Endothelial cell of umbilical vein (primary cell): ENCODE results near the gene TMEM217. TPM values are rescaled to one million over a fixed set of nuclear protein-coding genes. Genes with fewer than 3 reads are reported as not detected.

Source experiments
- BruUV-seq: library from RNA; stranded (reverse); fragments of 400-500 nt; replicated peaks from 2 replicates; lab custom pipeline; 2021; lab: Mats Ljungman, UMichigan
- CTCF ChIA-PET: fragments of 300-600, 350-600 bp; sonication (Branson Sonifier 250); formaldehyde crosslinking; loops from one replicate; lab custom pipeline; 2021; ENCODE audit warnings: antibody characterized with exemption, inconsistent platforms; lab: Charles Lee
- POLR2A ChIA-PET: fragments of 300-600, 350-600 bp; sonication (Branson Sonifier 250); formaldehyde crosslinking; loops from one replicate; lab custom pipeline; 2021; ENCODE audit warnings: antibody characterized with exemption, inconsistent platforms; lab: Charles Lee
- DNase-seq: peaks from one replicate; pipeline ENCODE4 v3.0.0-alpha.2; 2011; ENCODE audit warnings: low read depth, low spot score
- FAIRE-seq: peaks from 2 replicates; lab custom pipeline; 2011; peaks lifted over from hg19 to GRCh38; lab: Jason Lieb, UNC
- H2AFZ ChIP-seq: 2 replicates; pipeline ENCODE4 v1.6.0; 2012; ENCODE audit warnings: low read depth, low read length, control low read depth, inconsistent platforms
- H3K27ac ChIP-seq: 2 replicates; pipeline ENCODE4 v1.5.1; 2011; ENCODE audit warnings: low read depth, mild to moderate bottlenecking, control low read depth, low read length, moderate library complexity; ENCODE audit not compliant: insufficient read depth
- H3K27me3 ChIP-seq, 2 experiments: 2 replicates each; pipeline versions ENCODE4 v1.6.0 to v1.6.1; 2011; ENCODE audit warnings: low read length in 2 of 2, mixed read lengths in 1 of 2; ENCODE audit not compliant: control insufficient read depth in 2 of 2, insufficient read depth in 2 of 2
- H3K36me3 ChIP-seq, 2 experiments: 2 replicates in 1 of 2; 3 replicates in 1 of 2; pipeline ENCODE4 v1.5.1; 2011; ENCODE audit warnings: low read length in 2 of 2, mild to moderate bottlenecking in 1 of 2, moderate library complexity in 1 of 2; ENCODE audit not compliant: control insufficient read depth in 2 of 2, insufficient read depth in 2 of 2; ENCODE audit errors: extremely low read depth in 1 of 2
- H3K4me1 ChIP-seq: 3 replicates; pipeline ENCODE4 v1.5.1; 2011; ENCODE audit warnings: mild to moderate bottlenecking, low read length; ENCODE audit not compliant: control insufficient read depth, insufficient read depth; ENCODE audit errors: extremely low read depth
- H3K4me2 ChIP-seq: 2 replicates; pipeline ENCODE4 v1.6.1; 2011; ENCODE audit warnings: low read length, control low read depth, mixed read lengths; ENCODE audit not compliant: insufficient read depth
- H3K4me3 ChIP-seq, 3 experiments: fragments of 200-600 bp in 1 of 3; sonication (generic), shearing (Covaris generic) in 1 of 3; replicated peaks in 1 of 3; 2 replicates each; pipeline ENCODE4 v1.5.1; 2011 to 2016; ENCODE audit warnings: control low read depth in 3 of 3, low read length in 3 of 3, mild to moderate bottlenecking in 2 of 3, inconsistent platforms in 1 of 3, low read depth in 1 of 3, moderate library complexity in 1 of 3; ENCODE audit not compliant: insufficient read depth in 1 of 3
- H3K79me2 ChIP-seq: 2 replicates; pipeline ENCODE4 v1.6.0; 2012; ENCODE audit warnings: low read length, inconsistent platforms; ENCODE audit not compliant: control insufficient read depth, insufficient read depth
- H3K9ac ChIP-seq: replicated peaks from 2 replicates; pipeline ENCODE3; 2011; ENCODE audit warnings: low read length, control low read depth; ENCODE audit not compliant: insufficient read depth; ENCODE audit errors: extremely low read depth
- H3K9me1 ChIP-seq: replicated peaks from 3 replicates; pipeline ENCODE4 v1.6.0; 2011; ENCODE audit warnings: mild to moderate bottlenecking, low read length; ENCODE audit not compliant: control insufficient read depth, insufficient read depth; ENCODE audit errors: extremely low read depth
- H3K9me3 ChIP-seq: replicated peaks from 2 replicates; pipeline ENCODE4 v1.5.1; 2012; ENCODE audit warnings: low read length, inconsistent platforms; ENCODE audit not compliant: control insufficient read depth, insufficient read depth
- H4K20me1 ChIP-seq: replicated peaks from 2 replicates; pipeline ENCODE3; 2011; ENCODE audit warnings: mild to moderate bottlenecking, low read length; ENCODE audit not compliant: control insufficient read depth, insufficient read depth; ENCODE audit errors: extremely low read depth
- EZH2 ChIP-seq: IDR thresholded peaks from 2 replicates; pipeline ENCODE4 v1.6.1; 2012; ENCODE audit warnings: borderline replicate concordance, low read depth, mild to moderate bottlenecking, moderate library complexity, low read length, inconsistent platforms; ENCODE audit not compliant: severe bottlenecking
- FOS ChIP-seq: IDR thresholded peaks from 2 replicates; pipeline ENCODE4 v1.6.1; 2011; ENCODE audit warnings: mild to moderate bottlenecking, low read length, moderate library complexity, borderline replicate concordance; ENCODE audit not compliant: insufficient read depth
- GATA2 ChIP-seq: IDR thresholded peaks from 2 replicates; pipeline ENCODE4 v1.7.0; 2011; ENCODE audit warnings: low read depth, mild to moderate bottlenecking, moderate library complexity, mixed read lengths, low read length; ENCODE audit not compliant: insufficient read length, insufficient read depth
- JUN ChIP-seq: IDR thresholded peaks from 2 replicates; pipeline ENCODE4 v1.6.1; 2011; ENCODE audit warnings: borderline replicate concordance, low read depth; ENCODE audit not compliant: insufficient read length, insufficient read depth
- MYC ChIP-seq: IDR thresholded peaks from one replicate; pipeline ENCODE4 v1.6.1; 2011; ENCODE audit warnings: mild to moderate bottlenecking, low read depth, low read length
- POLR2A ChIP-seq: IDR thresholded peaks from 2 replicates; pipeline ENCODE4 v1.6.1; 2012; ENCODE audit warnings: low read depth, mild to moderate bottlenecking, control low read depth, low read length
- POLR2AphosphoS5 ChIP-seq: IDR thresholded peaks from 2 replicates; pipeline ENCODE4 v1.6.1; 2012; ENCODE audit warnings: low read depth, mild to moderate bottlenecking, control low read depth, low read length, moderate library complexity; ENCODE audit not compliant: insufficient read depth
- dilution Hi-C: fragments of 300-500 bp; cut with MboI; formaldehyde crosslinking; loops from one replicate; pipeline ENCODE4 v1.15.0; 2019; ENCODE audit warnings: low sequenced_read_pairs; ENCODE audit not compliant: extremely low pct_ligation_motif_present
- intact Hi-C: fragments of 100-400 bp; cut with micrococcal nuclease; formaldehyde crosslinking; loops from one replicate; pipeline ENCODE4 v1.10.0; 2022
- polyA plus RNA-seq, 4 experiments: library from polyadenylated mRNA; depleted of rRNA in 3 of 4; stranded (reverse) in 3 of 4; unstranded in 1 of 4; fragments of >200 nt; gene quantifications; 2 replicates each; pipeline versions ENCODE4 v1.2.1 to v1.2.3, GENCODE V29; 2011 to 2012; ENCODE audit warnings: missing spikeins in 1 of 4
- total RNA-seq: library from RNA; stranded (reverse); gene quantifications from 2 replicates; pipeline ENCODE4 v1.2.3, GENCODE V29; 2021
- TF ChIP-seq, protein P1 (sequence below), 2 donors: IDR thresholded peaks; 1 replicate in 1 of 2; 2 replicates in 1 of 2; pipeline ENCODE4 v1.5.1; 2011; ENCODE audit warnings: low read length in 2 of 2, mild to moderate bottlenecking in 2 of 2, moderate library complexity in 2 of 2, control low read depth in 1 of 2, inconsistent platforms in 1 of 2, low read depth in 1 of 2; ENCODE audit not compliant: insufficient read depth in 1 of 2; ENCODE audit errors: extremely low read depth in 1 of 2
- TF ChIP-seq, protein P2 (sequence below): IDR thresholded peaks from 2 replicates; pipeline ENCODE4 v1.6.1; 2011; ENCODE audit not compliant: insufficient read depth, insufficient read length

The TMEM217 gene
- total and polyA plus RNA-seq, 2 donors (not counting 3 experiments of a cell fraction or from before 2014, with no cell fraction given) = 6.8 to 15.8 TPM

DNA sequence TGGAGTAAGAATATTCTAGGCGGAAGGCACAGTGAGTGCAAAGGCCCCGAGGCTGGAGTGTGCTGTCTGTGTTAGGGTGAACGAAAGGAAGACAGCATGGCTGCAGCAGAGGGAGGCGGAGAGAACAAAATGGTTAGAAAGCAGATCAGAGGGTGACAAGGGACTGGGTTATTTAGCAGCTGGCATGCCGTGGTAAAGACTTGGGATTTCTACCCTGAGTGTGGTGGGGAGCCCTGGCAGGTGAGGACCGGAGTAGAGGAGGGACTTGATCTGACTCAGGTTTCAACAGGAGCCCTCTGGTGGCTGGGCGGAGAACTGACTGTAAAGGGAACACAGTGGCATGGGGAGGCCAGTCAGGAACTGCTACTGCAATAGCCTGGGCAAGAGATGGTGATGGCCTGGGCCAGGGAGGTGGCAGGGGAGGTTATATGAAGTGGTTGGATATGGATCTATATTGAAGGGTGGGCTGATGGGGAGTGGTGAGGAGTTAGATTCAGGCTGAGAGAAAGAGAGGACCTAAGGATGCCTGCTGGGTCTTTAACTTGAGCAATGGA is 50.0 kb downstream of the TMEM217 start:
- DNase-seq = peak; percentile 83
- peaks cover 20 to 25% of the 10 kb centered on the region in 2 experiments for H3K27me3 ChIP-seq
- H3K36me3 ChIP-seq = no peaks in the 10 kb centered on the region
- no peak overlapping the region for H3K27ac ChIP-seq
- dilution Hi-C loops (no loop called here), intact Hi-C loops (loop anchor here (1.0 kb wide), 1 partner anchor 179 kb away; no protein-coding TSS in a partner anchor)
- no peaks in the 10 kb centered on the region for H3K9me3 ChIP-seq
- H3K79me2 ChIP-seq = no peaks in the 10 kb centered on the region
- POLR2A ChIA-PET = no interaction called here
- CTCF ChIA-PET = interaction anchor here (1.0 to 12.5 kb wide), 9 partner anchors 12 to 201 kb away, joined by 3 to 330 read pairs (median 4); partner anchors contain the start of gene PIM1
- no peaks in the 10 kb centered on the region for H3K9me1 ChIP-seq
- H3K4me1 ChIP-seq = peaks cover 3% of the 10 kb centered on the region
- H3K4me2 ChIP-seq = no peak overlapping the region
- no peak overlapping the region for H3K4me3 ChIP-seq
- no TSS peak for BruUV-seq
- TF ChIP-seq, protein P1, sequence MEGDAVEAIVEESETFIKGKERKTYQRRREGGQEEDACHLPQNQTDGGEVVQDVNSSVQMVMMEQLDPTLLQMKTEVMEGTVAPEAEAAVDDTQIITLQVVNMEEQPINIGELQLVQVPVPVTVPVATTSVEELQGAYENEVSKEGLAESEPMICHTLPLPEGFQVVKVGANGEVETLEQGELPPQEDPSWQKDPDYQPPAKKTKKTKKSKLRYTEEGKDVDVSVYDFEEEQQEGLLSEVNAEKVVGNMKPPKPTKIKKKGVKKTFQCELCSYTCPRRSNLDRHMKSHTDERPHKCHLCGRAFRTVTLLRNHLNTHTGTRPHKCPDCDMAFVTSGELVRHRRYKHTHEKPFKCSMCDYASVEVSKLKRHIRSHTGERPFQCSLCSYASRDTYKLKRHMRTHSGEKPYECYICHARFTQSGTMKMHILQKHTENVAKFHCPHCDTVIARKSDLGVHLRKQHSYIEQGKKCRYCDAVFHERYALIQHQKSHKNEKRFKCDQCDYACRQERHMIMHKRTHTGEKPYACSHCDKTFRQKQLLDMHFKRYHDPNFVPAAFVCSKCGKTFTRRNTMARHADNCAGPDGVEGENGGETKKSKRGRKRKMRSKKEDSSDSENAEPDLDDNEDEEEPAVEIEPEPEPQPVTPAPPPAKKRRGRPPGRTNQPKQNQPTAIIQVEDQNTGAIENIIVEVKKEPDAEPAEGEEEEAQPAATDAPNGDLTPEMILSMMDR (IDR thresholded peaks at IDR 0.05; ENCODE audit: extremely low read depth in 1 of 2, insufficient read depth in 1 of 2, low read depth in 1 of 2, low read length in 2 of 2) = peak; percentile 72 to 84
- TF ChIP-seq GATA2 = no peak
- no peak overlapping the region for H2AFZ ChIP-seq
- FAIRE-seq = peak; percentile 95
- H4K20me1 ChIP-seq = no peaks in the 10 kb centered on the region
- H3K9ac ChIP-seq = no peak overlapping the region

DNA sequence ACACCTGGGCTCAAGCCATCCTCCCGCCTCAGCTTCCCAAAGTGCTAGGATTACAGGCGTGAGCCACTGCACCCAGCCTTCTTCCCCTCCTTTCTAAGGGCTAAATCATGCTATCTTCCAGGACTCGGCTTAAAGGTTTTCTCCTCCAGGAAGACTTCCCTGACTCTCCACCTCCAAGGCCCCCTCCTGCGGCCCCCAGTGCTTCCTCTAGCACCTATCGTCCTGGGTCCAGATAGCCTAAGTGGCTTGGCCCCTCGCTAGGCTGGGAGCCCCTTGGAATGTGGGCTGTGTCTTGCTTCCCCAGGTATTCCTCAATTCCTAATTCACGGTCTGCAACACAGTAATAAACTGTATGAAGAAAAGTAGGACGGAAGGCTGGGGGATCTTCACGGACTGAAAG is 51.3 kb downstream of the TMEM217 start:
- Histone ChIP-seq H3K4me3 (no peak overlapping the region), H3K27me3 (peaks cover 24 to 29% of the 10 kb centered on the region in 2 experiments), H2AFZ (no peak overlapping the region), H3K4me1 (peaks cover 4% of the 10 kb centered on the region), H3K9me1 (no peaks in the 10 kb centered on the region), H4K20me1 (no peaks in the 10 kb centered on the region), H3K79me2 (no peaks in the 10 kb centered on the region), H3K4me2 (no peak overlapping the region), H3K36me3 (no peaks in the 10 kb centered on the region), H3K9ac (no peak overlapping the region), H3K27ac (no peak overlapping the region), H3K9me3 (no peaks in the 10 kb centered on the region)
- POLR2A ChIA-PET = no interaction called here
- DNase-seq (no peak), FAIRE-seq (no peak)
- BruUV-seq = no TSS peak
- intact Hi-C loops = no loop called here
- TF ChIP-seq, protein P1 (IDR thresholded peaks at IDR 0.05; ENCODE audit: extremely low read depth in 1 of 2, insufficient read depth in 1 of 2, low read depth in 1 of 2, low read length in 2 of 2) = no peak
- TF ChIP-seq, protein P2, sequence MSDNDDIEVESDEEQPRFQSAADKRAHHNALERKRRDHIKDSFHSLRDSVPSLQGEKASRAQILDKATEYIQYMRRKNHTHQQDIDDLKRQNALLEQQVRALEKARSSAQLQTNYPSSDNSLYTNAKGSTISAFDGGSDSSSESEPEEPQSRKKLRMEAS = no peak
- TF ChIP-seq GATA2 (no peak), MYC (no peak), POLR2A (no peak), JUN (no peak), POLR2AphosphoS5 (no peak), FOS (no peak), EZH2 (no peak)
- dilution Hi-C loops = no loop called here
- CTCF ChIA-PET = interaction anchor here (1.1 to 12.5 kb wide), 6 partner anchors 9 to 185 kb away, joined by 3 to 330 read pairs (median 15); no protein-coding TSS in a partner anchor
